ENCODE results near the gene HDC.

GRCh38 chr15:50250760-50251394 is 14.6 kb downstream of the HDC start:
- TF ChIP-seq POLR2A (IDR thresholded peaks at IDR 0.05): no peak
- no peak for TF ChIP-seq POLR2AphosphoS5 (IDR thresholded peaks at IDR 0.05)
- no peak for TF ChIP-seq CTCF (IDR thresholded peaks at IDR 0.05)

Data from upper lobe of left lung (tissue), 4 donors.